GM12872 (cell line): ENCODE measurements around the gene CASR.

ENCODE experiments used
- TF ChIP-seq, protein P1 (sequence below): IDR thresholded peaks from 3 replicates; pipeline ENCODE4 v1.5.1; 2011; ENCODE audit warnings: low read depth, mild to moderate bottlenecking, low read length, moderate library complexity; ENCODE audit not compliant: insufficient read depth

Gene CASR, protein sequence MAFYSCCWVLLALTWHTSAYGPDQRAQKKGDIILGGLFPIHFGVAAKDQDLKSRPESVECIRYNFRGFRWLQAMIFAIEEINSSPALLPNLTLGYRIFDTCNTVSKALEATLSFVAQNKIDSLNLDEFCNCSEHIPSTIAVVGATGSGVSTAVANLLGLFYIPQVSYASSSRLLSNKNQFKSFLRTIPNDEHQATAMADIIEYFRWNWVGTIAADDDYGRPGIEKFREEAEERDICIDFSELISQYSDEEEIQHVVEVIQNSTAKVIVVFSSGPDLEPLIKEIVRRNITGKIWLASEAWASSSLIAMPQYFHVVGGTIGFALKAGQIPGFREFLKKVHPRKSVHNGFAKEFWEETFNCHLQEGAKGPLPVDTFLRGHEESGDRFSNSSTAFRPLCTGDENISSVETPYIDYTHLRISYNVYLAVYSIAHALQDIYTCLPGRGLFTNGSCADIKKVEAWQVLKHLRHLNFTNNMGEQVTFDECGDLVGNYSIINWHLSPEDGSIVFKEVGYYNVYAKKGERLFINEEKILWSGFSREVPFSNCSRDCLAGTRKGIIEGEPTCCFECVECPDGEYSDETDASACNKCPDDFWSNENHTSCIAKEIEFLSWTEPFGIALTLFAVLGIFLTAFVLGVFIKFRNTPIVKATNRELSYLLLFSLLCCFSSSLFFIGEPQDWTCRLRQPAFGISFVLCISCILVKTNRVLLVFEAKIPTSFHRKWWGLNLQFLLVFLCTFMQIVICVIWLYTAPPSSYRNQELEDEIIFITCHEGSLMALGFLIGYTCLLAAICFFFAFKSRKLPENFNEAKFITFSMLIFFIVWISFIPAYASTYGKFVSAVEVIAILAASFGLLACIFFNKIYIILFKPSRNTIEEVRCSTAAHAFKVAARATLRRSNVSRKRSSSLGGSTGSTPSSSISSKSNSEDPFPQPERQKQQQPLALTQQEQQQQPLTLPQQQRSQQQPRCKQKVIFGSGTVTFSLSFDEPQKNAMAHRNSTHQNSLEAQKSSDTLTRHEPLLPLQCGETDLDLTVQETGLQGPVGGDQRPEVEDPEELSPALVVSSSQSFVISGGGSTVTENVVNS

DNA sequence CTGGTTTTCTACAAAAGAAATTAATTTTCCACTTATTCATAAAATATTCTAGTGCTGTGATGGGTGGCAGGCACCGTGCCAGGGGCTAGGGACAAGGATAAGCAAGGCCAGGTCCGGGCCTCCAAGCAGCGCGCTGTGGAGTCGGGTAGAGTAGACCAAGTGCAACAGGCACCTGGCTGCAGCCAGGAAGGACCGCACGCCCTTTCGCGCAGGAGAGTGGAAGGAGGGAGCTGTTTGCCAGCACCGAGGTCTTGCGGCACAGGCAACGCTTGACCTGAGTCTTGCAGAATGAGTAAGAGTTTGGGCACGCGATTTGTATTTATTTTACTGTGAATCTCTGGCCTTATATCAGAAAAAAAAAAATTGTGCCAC lies at the start of gene CASR:
TSS of gene CASR (plus strand) at position 148 of the 372 bp plus-strand sequence. CDS start 70,522 bp downstream, outside the sequence.
- TF ChIP-seq, protein P1, sequence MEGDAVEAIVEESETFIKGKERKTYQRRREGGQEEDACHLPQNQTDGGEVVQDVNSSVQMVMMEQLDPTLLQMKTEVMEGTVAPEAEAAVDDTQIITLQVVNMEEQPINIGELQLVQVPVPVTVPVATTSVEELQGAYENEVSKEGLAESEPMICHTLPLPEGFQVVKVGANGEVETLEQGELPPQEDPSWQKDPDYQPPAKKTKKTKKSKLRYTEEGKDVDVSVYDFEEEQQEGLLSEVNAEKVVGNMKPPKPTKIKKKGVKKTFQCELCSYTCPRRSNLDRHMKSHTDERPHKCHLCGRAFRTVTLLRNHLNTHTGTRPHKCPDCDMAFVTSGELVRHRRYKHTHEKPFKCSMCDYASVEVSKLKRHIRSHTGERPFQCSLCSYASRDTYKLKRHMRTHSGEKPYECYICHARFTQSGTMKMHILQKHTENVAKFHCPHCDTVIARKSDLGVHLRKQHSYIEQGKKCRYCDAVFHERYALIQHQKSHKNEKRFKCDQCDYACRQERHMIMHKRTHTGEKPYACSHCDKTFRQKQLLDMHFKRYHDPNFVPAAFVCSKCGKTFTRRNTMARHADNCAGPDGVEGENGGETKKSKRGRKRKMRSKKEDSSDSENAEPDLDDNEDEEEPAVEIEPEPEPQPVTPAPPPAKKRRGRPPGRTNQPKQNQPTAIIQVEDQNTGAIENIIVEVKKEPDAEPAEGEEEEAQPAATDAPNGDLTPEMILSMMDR, result no peak

DNA sequence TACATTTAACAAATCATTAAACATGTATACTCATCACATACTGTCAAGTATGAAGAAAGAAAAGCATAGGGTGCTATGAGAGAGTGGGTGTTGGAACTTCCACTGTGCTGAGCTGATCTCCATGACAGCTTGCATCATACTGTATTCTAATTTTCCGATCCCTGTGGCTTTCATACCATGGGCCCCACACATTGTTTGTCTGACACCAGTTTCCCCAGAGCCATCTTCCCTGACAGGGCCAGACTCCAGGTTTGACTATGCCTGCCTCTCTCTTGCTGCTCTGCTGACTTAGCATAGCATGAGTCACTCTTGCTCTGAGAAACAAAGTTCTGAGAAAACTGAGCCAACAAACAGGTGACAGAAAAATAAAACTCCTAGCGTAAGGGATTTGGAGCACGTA lies 37.0 kb upstream of the CASR start:
- TF ChIP-seq, protein P1, result no peak

DNA sequence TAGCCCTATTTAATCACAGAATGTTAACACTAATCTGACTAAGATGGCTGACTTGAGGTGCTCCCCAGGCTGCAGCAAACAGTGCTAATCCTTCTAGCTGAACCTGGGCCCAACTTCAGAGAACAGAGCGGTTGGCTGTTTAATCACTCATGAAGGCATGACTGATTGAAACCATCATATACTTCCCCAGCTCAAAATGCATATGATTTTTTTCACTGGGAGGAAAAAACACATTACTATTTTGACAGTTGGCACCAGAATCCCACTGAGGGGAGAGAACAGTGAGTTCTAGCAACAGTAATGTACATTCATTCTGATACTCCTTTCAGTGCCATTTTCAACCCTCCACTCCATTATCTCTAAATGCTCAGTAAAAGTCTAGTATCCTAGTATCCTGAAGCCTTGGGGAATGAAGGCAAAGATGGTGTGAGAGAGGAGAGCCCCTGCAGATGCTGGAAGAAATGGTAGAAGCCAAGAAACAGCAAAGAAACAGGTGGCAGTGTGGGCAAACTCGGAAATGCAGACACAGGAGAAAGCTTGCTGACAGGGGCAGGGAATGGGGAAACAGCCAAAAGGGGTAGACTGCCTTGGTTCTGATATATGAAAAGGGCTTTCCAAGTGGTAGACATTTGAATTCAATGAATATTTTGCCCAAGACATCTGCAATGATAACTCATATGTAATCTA lies 34.4 kb upstream of the CASR start:
- TF ChIP-seq, protein P1, result no peak

DNA sequence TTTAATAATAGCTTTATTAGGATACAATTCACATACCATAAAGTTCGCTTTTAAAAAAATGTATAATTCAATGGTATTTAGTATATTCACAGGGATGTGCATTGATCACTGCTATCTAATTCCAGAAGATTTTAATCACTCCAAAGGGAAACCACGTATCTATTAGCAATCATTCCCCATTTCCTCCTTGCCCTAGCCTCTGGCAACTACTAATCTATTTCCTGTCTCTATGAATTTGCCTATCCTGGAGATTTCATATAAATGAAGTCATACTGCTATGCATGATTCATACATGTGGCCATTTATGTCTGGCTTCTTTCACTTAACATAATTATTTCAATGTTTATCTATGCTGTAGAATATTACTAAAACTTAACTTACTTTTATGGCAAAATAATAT lies 32.0 kb upstream of the CASR start:
- TF ChIP-seq, protein P1, result no peak

DNA sequence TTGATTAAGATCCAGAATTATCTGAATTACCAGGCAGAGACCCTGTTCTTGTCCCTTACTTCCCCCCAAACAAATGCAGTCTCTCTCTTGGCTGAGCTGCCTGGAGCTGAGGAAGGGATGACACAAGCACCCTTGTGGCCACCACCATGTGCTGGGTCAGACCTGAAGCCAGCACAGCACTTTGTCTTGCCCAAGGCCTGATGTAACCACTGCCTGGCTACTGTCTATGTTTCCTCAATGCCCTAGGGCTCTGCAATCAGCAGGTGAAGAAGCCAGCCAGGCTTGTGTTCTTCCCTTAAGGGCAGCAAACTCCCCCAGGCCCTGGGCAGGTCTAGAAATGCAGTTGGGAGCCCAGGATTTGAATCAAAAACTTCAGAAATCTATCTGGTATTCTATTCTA lies 15.8 kb upstream of the CASR start:
- TF ChIP-seq, protein P1, result no peak

DNA sequence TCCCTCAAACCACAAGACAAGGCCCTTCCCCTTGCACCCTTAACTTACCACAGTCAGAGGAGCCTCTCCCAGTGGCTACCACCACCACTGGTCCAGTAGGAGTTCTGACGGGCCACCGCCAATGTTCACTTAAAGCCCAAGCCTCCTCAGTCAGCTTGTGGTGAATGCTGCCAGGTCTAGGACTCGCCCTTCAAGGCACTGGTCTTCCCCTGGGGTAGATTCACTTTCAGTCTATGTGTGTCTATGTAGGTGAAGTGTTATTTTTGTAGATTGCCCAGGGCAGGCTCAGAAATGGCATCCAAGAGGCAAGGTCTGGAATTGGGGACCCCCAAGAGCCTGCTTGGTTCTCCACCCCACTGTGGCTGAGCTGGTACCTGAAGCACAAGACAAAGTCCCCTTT lies 15.4 kb upstream of the CASR start:
- TF ChIP-seq, protein P1, result no peak
